ENCODE data around the gene LRBA. TPM values are rescaled to one million over a fixed set of nuclear protein-coding genes. Genes with fewer than 3 reads are reported as not detected.
A peak's percentile ranks its signal among the peaks of the same experiment; 100 is the strongest.

Gene LRBA
- total and polyA plus RNA-seq, 7 donors, result 16.8 to 184 (median 91.1) TPM

GRCh38 chr4:150329373-150329772, 685.7 kb downstream of the LRBA start:
- no peak for DNase-seq
- no peak overlapping the region for H3K4me3 ChIP-seq
- H3K27me3 ChIP-seq, result no peaks in the 10 kb centered on the region
- H3K9me3 ChIP-seq, result no peaks in the 10 kb centered on the region
- intact Hi-C loops (cut with DNase I), result no loop called here
- H3K36me3 ChIP-seq, result no peaks in the 10 kb centered on the region
- peaks cover 0 to 52% (median 25%) of the 10 kb centered on the region in 4 donors for H3K4me1 ChIP-seq
- peak overlapping the region in 1 of 4 donors; percentile 24 for H3K27ac ChIP-seq
- TF ChIP-seq POLR2AphosphoS5 (IDR thresholded peaks at IDR 0.05), result no peak
- no peak for TF ChIP-seq POLR2A (IDR thresholded peaks at IDR 0.05)
- TF ChIP-seq CTCF (IDR thresholded peaks at IDR 0.05), result no peak
- no peak for TF ChIP-seq EP300 (IDR thresholded peaks at IDR 0.05)

- Histone ChIP-seq H3K27me3 (no peaks in the 10 kb centered on the region), H3K4me3 (no peak overlapping the region), H3K9me3 (no peaks in the 10 kb centered on the region), H3K36me3 (no peaks in the 10 kb centered on the region), H3K4me1 (peaks cover 0 to 57% (median 29%) of the 10 kb centered on the region in 4 donors), H3K27ac (peak overlapping the region in 2 of 4 donors; percentile 46 to 62)
- WGBS, 2 donors, result 87 to 97% methylated on average over 2 of the region's 2 CpGs
- no peak for TF ChIP-seq POLR2AphosphoS5 (IDR thresholded peaks at IDR 0.05)
- TF ChIP-seq POLR2A (IDR thresholded peaks at IDR 0.05), result no peak
- TF ChIP-seq CTCF (IDR thresholded peaks at IDR 0.05), result no peak
- TF ChIP-seq EP300 (IDR thresholded peaks at IDR 0.05), result no peak
- no peak for DNase-seq
- intact Hi-C loops (cut with DNase I), result no loop called here
These were observed 686.6 kb downstream of the LRBA start for GRCh38 chr4:150328496-150328895.

- intact Hi-C loops (cut with DNase I), result no loop called here
- TF ChIP-seq CTCF (IDR thresholded peaks at IDR 0.05) (no peak), POLR2AphosphoS5 (IDR thresholded peaks at IDR 0.05) (peak in 1 of 4 donors; percentile 6)
- Histone ChIP-seq H3K27me3 (no peaks in the 10 kb centered on the region), H3K4me1 (peaks cover 0 to 51% (median 30%) of the 10 kb centered on the region in 4 donors), H3K27ac (peak overlapping the region in 3 of 4 donors; percentile 19 to 62 (median 46)), H3K36me3 (no peaks in the 10 kb centered on the region), H3K9me3 (no peaks in the 10 kb centered on the region), H3K4me3 (no peak overlapping the region)
- 91 to 92% methylated on average over 3 of the region's 3 CpGs for WGBS, 2 donors
- DNase-seq, result no peak
These were observed 687.8 kb downstream of the LRBA start for GRCh38 chr4:150327262-150327780.

DNA sequence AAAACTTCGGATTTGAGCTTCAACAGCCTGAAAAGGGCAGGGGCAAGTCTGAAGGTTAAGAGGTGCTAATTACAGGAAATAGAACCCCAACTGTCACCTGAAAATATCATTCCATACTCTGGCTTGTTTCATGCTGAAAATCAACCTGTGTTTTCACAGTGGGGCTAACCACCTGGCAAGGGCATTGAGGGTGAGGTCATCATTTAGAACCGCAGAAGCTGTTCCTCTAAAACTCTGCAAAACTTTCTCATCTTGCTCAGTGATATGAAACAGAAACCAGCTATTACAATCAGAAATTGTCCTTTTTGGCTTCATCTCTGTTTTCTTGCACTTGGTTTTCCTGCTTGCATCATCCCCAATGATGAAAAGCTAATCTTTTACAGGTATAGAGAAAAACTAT, 689.2 kb downstream of the LRBA start:
- H3K36me3 ChIP-seq, result no peaks in the 10 kb centered on the region
- no peak for TF ChIP-seq EP300 (IDR thresholded peaks at IDR 0.05)
- TF ChIP-seq POLR2AphosphoS5 (IDR thresholded peaks at IDR 0.05), result no peak
- no peak for TF ChIP-seq POLR2A (IDR thresholded peaks at IDR 0.05)
- TF ChIP-seq CTCF (IDR thresholded peaks at IDR 0.05), result no peak
- peak overlapping the region in 3 of 4 donors; percentile 6 to 62 (median 46) for H3K27ac ChIP-seq
- no peak overlapping the region for H3K4me3 ChIP-seq
- no peak for DNase-seq
- WGBS, 2 donors, result 85 to 96% methylated on average over 2 of the region's 2 CpGs
- H3K27me3 ChIP-seq, result no peaks in the 10 kb centered on the region
- H3K9me3 ChIP-seq, result no peaks in the 10 kb centered on the region
- H3K4me1 ChIP-seq, result peaks cover 0 to 49% (median 33%) of the 10 kb centered on the region in 4 donors
- intact Hi-C loops (cut with DNase I), result no loop called here
